NCI-H345 treated with DMSO at 0.1 percent for 48 hours (cell line): Measurements from ENCODE around the gene FAM241A.
"Not testable (repeated sequence)": the region's sequence is repeated elsewhere in the genome, so short reads cannot be mapped to it uniquely, and the experiment has no call there.

Source experiments
- DNase-seq: peaks from one replicate; lab custom pipeline; 2025; ENCODE audit not compliant: unreplicated experiment; lab: John Stamatoyannopoulos, UW

The FAM241A gene

GRCh38 chr4:112172180-112172579 lies 26.9 kb downstream of the FAM241A start:
- DNase-seq = no peak

DNA sequence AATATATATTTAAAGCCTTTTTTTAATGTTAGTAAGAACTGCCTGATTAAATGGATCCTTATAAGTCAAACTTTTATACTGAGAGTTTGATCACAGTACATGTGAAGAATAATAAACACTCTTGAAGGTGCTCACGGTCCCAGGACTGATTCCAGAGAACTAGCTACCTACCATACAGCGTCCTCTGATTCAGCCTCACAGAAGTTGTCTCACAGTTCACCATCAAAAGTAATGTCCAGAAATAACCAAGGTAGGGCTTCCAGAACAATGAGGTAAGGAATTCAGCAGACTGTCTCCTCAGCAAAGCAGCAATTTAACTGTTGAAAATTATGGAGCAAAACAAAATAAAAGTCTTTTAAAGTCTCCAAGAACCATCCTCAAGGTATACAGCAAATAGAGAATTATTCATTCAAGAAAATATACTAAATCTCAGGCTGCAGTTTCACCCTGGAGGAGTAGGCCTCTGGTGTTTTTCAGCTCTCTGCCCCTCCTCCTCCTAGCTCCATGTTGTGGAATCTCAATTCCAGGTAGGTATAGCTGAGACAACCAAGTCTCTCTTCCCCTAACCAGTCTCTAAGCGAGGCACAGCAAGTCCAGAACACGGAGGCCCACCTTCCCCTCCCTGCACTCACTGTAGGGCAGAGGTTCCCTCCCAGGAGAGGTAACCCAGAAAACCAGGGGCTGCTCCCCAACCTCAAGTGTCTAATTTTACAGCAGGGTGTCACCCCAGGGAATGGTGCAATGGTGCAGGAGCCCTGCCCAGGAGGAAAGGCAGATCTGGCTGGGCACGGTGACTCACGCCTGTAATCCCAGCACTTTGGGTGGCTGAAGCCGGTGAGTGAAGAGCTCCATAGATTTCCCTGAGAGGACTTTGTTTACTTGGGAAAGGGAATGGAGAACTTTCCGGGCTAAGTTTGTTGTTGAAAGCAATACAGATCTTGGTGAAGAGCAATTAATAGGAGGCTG lies 28.6 kb downstream of the FAM241A start:
- DNase-seq = no peak

DNA sequence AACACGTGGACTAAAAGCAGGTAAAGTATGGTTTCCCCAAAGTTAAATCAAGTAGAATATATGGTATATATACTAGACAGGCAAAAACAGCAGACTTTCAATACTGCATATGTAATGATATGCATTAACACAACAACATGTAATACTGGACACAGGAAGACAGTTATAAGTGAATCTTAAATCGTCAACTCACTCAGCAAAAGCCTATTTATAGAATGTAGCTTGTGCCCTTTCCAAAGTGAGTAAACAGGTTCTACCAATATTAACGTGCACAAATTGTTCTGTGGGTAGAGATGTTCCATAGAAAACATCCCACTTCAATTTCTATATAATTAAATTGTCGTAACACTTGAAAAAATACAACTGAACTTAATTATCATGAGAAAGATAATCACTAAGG lies 30.6 kb downstream of the FAM241A start:
- DNase-seq = no peak

GRCh38 chr4:112176596-112176995 lies 31.3 kb downstream of the FAM241A start:
- no peak for DNase-seq

DNA sequence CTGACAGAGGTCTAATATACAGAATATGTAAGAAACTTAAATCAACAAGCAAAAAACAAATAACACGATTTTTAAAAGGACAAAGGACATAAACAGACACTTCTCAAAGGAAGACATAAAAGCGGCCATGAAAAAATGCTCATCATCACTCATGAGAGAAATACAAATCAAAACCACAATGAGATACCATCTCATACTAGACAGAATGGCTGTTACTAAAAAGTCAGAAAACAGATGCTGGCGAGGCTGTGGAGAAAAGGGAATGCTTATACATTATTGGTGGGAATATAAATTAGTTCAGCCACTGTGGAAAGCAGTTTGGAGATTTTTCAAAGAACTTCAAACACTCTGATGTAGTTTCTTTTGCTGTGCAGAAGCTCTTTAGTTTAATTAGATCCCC lies 33.5 kb downstream of the FAM241A start:
- not testable (repeated sequence) for DNase-seq

DNA sequence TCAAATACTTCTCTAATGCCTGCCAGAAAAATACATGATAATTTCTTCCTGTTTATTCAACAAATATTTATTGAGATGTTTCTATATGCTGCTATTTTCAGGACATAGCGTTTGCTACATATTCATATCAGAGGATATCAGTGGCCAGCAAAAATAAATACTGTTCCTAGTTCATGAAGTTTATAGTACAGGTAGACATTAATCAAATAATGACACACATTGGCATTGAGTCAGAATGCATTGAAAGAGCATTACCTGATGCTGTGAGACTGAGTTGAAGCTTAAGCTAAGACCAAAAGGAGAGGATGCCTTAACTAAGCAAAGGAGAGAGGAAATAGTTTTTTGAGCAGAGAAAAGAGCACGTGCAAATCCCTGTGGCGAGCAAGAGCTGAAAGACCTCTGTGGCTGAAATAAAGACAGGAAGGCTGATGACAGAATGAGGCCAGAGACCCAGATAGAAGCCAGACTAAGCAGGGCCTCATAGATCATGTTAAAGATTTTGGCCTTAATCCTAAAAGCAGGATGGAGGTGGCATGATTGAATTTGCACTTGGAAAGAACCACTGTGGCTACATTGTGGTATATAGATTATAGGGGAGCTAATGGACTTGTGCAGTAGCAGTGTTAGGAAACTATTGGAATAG lies 36.2 kb downstream of the FAM241A start:
- DNase-seq = no peak

DNA sequence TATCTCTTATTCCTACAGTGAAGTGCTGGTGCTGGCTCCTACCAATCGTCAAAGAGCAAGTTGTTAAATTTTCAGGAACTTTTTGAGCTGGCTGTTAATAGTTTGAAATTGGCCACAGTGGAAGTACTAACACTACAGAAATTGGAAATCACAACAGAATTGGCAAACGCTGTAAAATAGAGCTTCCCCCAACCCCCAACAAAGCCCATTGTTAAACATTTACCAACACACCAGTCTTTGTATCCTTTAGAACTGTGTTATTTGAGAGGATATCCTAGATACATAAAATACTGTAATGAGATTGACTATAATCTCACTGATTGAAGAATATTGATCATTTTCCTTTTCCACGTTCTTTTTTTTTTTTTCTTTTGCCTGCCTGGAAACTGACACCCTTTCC lies 37.4 kb downstream of the FAM241A start:
- DNase-seq = no peak

DNA sequence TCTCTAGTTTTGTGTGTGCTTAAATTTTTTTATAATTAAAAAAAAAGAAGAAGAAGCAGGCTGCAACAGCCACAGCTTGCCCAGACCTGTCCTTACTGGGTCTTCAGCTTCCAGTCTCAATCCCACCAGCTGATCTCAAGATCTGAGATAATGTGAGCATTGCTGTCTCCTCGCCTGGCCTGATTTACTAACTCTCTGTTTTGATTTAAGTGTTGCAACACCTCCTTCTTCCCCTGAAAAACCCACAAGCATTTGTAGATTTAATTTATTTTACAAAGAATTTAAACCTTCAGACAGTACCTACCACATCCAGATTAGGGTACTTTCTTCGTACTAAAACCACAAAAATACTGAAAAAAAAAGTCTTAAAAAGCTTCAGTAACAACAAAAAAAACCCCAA lies 38.0 kb downstream of the FAM241A start:
- DNase-seq = no peak

DNA sequence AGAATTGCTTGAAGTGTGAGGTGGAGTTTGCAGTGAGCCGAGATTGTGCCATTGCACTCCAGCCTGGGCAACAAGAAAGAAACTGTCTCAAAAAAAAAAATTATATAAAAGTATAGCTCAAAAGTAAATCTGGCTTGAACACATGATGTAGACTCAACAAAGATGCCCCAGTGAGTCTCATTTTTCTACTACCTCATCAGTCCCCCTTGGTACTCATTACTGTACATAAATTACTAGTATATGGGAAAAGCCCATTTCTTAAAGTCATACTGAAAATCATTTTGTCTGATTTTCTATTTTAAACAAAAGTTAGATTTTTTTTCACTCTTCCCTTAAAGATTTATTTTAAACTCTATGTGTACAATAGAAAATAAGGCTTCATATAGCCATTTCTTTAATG lies 39.2 kb downstream of the FAM241A start:
- no peak for DNase-seq

DNA sequence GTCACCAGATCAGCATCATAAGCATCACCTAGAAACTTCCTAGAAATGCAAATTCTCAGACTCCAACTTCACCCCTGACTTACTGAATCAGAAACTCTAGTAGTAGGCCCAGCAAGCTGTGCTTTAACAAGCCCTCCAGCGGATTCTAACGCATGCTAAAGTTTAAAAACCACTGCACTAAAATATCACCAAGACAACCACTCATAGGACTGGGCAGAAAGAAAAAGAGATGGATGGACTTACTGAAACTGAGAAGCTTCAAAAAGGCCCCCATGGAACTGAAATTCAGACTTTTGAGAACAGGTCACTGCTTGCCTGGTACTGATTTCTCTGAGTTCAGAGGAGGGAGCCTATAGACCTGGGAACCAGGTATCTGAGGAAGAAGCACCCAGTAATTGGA lies 40.1 kb downstream of the FAM241A start:
- DNase-seq = no peak

DNA sequence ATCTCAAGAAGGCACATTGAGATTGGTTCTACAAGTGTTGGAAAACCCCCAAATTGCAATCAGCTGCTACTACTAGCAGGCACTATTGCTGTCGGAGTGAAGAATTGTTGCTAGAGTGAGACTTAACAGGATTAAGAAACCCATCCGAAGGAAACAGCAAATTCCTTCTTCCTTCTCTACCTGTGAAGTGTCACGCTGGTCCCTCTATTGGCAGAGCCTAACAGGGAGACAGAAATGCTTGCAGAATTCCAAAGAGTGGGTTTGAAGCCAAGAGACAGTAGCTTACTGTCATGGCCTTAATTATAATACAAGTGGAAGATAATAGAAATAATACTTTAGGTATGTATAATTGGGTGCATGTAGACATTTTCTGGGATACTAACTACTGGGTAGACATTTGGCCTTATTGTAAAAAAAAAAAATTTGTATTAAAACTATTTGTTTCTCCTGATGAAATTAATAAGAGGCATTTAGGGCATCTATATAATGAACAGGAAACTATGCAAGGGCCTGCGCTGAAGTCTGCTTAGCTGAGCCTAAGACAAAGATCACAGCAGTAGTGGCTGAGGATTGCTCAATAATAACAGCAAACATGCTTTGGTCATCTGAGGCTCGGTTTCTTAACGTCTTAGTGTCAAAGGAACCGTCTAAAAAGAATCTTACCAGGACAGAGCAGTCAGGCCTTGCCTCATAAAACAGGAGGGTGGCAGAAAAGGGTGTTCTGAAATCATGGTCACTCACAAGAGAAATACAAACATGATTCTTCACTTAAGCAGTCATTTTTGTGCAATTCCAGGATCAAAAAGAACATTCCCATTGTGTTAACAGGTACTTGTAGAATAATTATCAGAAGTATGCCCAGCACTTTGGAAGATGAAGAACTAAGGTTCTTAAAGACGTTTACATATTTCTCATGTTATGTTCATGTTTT lies 40.8 kb downstream of the FAM241A start:
- no peak for DNase-seq

- DNase-seq = no peak
Measured at GRCh38 chr4:112189754-112190153, 44.5 kb downstream of the FAM241A start.

- DNase-seq = no peak
Measured at GRCh38 chr4:112190684-112191083, 45.4 kb downstream of the FAM241A start.

GRCh38 chr4:112196461-112196860 lies 51.2 kb downstream of the FAM241A start:
- DNase-seq = no peak

DNA sequence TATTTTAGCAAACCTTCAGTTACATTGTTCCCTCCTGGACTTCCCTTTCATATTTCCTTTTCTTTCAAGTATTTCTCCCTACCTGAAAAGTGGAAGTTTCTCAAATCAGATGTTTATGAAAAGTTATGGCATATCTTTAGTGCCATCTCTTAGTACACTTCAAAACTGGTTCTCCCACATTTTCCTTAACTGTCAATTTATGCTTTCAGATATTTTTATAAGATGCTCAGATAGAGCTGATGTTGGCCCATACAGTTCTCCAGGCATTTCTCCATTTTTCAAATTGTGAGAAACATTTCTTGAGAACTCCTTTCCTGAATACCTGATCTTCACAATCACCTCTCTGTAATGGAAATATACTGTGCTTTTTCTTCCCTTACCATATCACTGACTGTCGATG lies 53.8 kb downstream of the FAM241A start:
- no peak for DNase-seq

DNA sequence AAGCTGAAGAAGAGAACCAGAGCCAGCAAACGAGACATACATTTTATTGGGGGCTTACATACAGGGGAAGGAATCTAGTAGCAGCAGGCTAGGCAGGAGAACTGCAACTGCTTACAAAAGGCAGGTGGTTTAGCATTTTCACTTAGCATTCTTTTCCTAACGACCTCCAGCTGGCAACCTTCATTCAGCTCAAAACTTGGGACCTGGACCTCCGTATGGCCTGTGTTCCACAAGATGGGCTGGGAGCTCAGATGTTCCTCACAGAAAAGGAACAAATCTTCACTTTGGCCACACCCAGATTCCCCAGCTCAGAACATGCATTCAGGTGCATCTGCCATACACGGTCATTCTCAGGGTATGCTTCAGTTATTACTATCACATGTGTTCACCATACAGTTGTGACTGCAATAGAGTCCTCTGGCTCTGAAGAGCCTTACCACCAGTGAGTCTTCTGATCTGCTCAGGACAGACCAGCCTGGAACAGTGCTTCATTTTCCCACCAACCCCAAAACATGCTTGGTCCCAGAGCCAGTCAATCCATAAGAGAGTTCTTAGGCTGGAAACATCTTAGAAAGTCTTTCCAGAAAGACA lies 56.8 kb downstream of the FAM241A start:
- no peak for DNase-seq

DNA sequence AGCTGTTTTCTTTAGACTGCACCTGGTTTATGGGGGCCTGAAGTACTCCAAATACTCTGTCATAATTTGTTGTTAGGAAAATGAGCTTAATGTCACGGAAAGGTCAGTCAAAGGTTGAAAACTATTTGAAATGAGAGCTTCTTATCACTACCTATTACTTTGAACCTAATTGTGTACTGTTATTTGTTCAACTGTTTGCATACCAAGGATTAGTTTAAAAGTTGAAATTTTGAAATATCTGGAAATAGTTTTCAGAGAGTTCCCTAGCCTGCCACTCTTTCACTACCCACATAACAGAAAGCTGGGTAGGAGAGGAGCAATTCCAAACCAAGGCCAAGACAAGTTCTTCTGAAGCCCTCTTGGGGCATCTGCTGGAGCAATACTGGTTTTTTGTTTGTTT lies 58.3 kb downstream of the FAM241A start:
- DNase-seq = no peak

DNA sequence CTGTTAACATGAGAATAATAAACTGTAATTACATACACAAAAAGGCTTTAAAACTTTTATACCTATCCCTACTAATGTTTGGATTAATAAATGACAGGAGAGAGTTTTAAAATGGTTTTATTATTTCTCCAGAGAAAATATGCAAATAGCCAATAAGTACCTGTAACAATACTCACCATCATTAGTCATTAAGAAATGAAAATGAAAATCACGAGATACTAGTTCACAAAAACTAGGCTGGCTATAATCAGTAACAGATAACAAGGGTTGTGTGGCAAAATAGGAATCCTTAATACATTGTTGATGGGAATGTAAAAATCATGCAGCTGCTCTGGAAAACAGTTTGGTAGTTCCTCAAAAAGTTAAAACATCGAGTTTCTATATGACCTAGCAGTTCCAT lies 61.2 kb downstream of the FAM241A start:
- DNase-seq = no peak

DNA sequence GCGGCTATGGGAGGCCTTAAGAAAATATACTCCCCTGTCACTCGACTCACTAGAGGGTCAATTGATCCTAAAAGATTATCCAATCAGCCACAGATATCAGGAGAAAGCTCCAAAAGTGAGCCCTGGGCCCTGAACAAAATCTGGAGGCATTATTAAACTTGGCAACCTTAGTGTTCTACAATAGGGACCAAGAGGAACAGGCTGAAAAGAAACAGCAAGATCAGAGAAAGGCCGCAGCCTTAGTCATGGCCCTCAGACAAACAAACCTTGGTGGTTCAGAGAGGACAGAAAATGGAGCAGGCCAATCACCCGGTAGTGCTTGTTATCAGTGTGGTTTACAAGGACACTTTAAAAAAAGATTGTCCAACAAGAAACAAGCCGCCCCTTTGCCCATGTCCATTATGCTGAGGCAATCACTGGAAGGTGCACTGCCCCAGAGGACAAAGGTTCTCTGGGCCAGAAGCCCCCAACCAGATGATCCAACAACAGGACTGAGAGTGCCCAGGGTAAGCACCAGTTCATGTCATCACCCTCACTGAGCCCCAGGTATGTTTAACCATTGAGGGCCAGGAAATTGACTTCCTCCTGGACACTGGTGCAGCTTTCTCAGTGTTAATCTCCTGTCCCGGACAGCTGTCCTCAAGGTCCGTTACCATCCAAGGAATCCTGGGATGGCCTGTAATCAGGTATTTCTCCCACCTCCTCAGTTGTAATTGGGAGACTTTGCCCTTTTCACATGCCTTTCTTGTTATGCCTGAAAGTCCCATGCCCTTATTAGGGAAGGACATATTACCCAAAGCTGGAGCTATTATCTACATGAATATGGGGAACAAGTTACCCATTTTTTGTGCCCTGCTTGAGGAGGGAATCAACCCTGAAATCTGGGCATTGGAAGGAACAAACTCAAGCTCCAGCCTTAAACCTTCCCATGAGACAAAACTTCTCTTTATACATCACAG lies 63.2 kb downstream of the FAM241A start:
- not testable (repeated sequence) for DNase-seq

DNA sequence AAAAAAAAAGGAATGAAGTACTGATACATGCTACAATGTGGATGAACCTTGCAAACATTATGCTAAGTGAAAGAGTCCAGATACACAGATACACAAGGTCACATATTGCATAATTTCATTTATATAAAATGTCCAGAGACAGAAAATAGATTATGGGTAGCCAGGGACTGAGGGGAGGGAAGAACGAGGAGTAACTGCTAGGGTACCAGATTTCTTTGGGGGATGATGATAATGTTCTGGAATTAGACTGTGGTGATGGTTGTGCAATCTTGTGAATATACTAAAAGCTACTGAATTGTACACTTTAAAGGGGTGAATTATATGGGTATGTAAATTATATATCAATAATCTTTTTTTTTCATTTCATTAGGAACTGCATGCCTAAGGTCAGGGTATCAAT lies 65.5 kb downstream of the FAM241A start:
- DNase-seq = no peak
